Left ventricle myocardium inferior (tissue), 1 donor: ENCODE data around the gene PRKCE. TPM values are rescaled to one million over a fixed set of nuclear protein-coding genes. Genes with fewer than 3 reads are reported as not detected.

Experiments
- DNase-seq: peaks from one replicate; pipeline ENCODE4 v3.0.0-alpha.2; 2020
- H3K27ac ChIP-seq: fragments of 200-600 bp; replicated peaks from 2 replicates; pipeline ENCODE4 v1.8.0; 2021
- H3K27me3 ChIP-seq: fragments of 200-600 bp; 2 replicates; pipeline ENCODE4 v1.8.0; 2021; ENCODE audit warnings: low read depth
- H3K36me3 ChIP-seq: fragments of 200-600 bp; 2 replicates; pipeline ENCODE4 v1.8.0; 2021
- H3K4me1 ChIP-seq: fragments of 200-600 bp; 2 replicates; pipeline ENCODE4 v1.8.0; 2021
- H3K4me3 ChIP-seq: fragments of 200-600 bp; 2 replicates; pipeline ENCODE4 v1.8.0; 2021; ENCODE audit warnings: mild to moderate bottlenecking, moderate library complexity
- H3K9me3 ChIP-seq: fragments of 200-600 bp; replicated peaks from 2 replicates; pipeline ENCODE4 v1.8.0; 2021
- intact Hi-C: fragments of 100-400 bp; cut with micrococcal nuclease; formaldehyde crosslinking; loops from one replicate; pipeline ENCODE4 v1.11.0; 2022
- total RNA-seq: library from RNA; stranded (reverse); fragmentation: NEBNext Ultra II Directional; extraction: Animal tissue kit (Norgen Biotek cat#: 25700); gene quantifications from one replicate; pipeline ENCODE4 v1.2.1, GENCODE V29; 2021
- TF ChIP-seq, protein P1 (sequence below): fragments of 200-600 bp; IDR thresholded peaks from 2 replicates; pipeline ENCODE4 v1.8.0; 2021; ENCODE audit warnings: antibody characterized with exemption, mild to moderate bottlenecking, borderline replicate concordance
- donor health status: DM: no; HTN: yes; CAD: no; lungs with severe emphysema.

The PRKCE gene
- total RNA-seq, 1 donor from 2014 or later, result 14.7 TPM

DNA sequence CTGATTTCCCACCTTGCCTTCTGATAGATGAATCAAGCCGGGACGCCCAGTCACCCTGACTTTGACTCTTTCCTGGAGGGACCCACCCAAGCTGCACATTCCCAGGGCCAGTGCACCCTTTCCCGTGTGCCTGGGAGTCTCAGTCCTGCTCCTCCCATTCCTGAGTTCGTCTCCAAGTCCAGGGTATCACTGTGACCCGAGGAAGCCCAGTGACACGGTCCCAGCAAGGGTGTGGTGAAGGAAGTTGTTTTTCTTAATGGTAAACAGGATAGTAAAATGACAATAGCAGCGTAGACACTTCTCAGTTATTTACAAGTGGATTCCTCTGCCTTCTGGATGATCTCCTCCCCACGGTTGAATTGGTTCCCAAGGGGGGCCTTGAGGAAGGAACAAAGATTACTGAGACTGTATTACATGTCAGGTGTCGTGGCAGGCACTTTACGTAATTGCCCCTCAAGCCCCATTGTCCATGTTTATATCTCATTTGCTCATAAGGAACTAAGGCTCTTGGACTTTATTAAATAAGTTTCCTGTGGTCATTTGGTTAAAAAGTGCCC, 123.3 kb downstream of the PRKCE start:
- Histone ChIP-seq H3K27me3 (no peaks in the 10 kb centered on the region), H3K4me3 (no peak overlapping the region), H3K9me3 (no peaks in the 10 kb centered on the region), H3K36me3 (no peaks in the 10 kb centered on the region), H3K4me1 (peaks cover 70% of the 10 kb centered on the region), H3K27ac (peak overlapping the region; percentile 83)
- DNase-seq, result no peak
- TF ChIP-seq, protein P1, sequence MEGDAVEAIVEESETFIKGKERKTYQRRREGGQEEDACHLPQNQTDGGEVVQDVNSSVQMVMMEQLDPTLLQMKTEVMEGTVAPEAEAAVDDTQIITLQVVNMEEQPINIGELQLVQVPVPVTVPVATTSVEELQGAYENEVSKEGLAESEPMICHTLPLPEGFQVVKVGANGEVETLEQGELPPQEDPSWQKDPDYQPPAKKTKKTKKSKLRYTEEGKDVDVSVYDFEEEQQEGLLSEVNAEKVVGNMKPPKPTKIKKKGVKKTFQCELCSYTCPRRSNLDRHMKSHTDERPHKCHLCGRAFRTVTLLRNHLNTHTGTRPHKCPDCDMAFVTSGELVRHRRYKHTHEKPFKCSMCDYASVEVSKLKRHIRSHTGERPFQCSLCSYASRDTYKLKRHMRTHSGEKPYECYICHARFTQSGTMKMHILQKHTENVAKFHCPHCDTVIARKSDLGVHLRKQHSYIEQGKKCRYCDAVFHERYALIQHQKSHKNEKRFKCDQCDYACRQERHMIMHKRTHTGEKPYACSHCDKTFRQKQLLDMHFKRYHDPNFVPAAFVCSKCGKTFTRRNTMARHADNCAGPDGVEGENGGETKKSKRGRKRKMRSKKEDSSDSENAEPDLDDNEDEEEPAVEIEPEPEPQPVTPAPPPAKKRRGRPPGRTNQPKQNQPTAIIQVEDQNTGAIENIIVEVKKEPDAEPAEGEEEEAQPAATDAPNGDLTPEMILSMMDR, result no peak
- intact Hi-C loops, result loop anchor here (5.0 kb wide), 2 partner anchors 127 to 163 kb away; no protein-coding TSS in a partner anchor

DNA sequence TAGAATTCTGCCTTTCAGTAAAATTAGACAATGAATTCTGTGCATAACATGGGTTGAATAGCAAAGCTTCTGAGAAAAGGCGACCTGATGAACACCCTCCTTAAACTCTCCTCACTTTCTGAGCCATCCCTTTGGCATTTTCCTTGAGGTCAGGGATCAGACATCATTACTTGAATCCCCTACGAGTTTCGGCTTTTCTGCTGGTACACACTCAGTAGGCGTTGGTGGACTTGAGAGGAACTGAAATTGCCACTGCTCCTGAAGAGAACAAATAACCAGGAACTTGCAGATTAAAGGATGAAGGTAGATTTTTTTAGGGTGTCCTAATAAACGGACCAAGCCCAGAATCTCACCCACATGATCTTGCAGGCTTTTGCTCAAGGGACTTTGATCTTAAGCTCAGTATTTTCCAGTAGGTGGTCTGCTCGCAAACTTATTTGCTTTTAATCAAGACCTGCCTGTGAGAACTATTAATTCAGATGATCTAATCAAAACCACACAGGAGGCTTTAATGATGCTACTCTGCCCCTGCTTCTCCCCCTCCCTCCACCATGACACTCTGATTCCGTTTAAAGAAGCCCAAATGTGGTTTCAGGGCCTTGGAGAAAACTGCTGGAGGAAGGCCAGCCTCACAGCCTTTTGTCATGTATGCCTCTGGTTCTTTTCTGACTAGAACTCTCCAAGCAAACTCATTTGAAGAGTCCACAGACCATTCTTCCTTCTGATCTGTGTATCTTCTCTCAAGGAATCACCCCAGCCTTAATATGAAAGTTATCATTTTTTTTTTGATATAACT, 124.9 kb downstream of the PRKCE start:
- H3K4me1 ChIP-seq, result peaks cover 55% of the 10 kb centered on the region
- intact Hi-C loops, result loop anchor here (5.0 kb wide), 1 partner anchor 161 kb away; no protein-coding TSS in a partner anchor
- H3K27ac ChIP-seq, result no peak overlapping the region
- H3K9me3 ChIP-seq, result no peaks in the 10 kb centered on the region
- TF ChIP-seq, protein P1, result no peak
- DNase-seq, result no peak
- H3K36me3 ChIP-seq, result no peaks in the 10 kb centered on the region
- H3K4me3 ChIP-seq, result no peak overlapping the region
- no peaks in the 10 kb centered on the region for H3K27me3 ChIP-seq

GRCh38 chr2:45777996-45778719, 126.7 kb downstream of the PRKCE start:
- peaks cover 53% of the 10 kb centered on the region for H3K4me1 ChIP-seq
- DNase-seq, result no peak
- H3K4me3 ChIP-seq, result no peak overlapping the region
- H3K27me3 ChIP-seq, result no peaks in the 10 kb centered on the region
- no peaks in the 10 kb centered on the region for H3K36me3 ChIP-seq
- TF ChIP-seq, protein P1, result no peak
- H3K9me3 ChIP-seq, result no peaks in the 10 kb centered on the region
- intact Hi-C loops, result loop anchor here (5.0 kb wide), 1 partner anchor 159 kb away; no protein-coding TSS in a partner anchor
- H3K27ac ChIP-seq, result no peak overlapping the region

DNA sequence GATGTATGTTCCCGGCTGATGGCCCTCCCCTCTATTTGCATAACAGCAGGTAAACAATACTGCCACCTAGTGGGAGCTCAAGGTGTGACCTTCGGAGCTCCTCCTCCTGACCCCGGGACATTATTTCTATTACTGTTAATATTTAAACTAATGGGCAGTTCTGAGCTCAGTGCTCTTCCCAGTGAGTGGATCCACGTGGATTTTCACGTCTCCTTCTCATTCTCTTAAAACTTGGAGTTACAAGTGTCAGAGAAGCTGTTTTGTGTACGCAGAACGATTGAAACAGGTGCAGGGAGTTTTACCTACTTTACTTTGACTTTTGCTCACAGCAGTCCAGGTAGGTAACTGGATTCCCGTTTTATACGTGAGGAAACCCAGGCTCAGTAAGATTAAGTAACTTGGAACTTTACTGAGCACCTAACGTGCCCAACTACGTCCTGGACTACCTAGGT, 127.3 kb downstream of the PRKCE start:
- H3K27ac ChIP-seq, result no peak overlapping the region
- H3K27me3 ChIP-seq, result no peaks in the 10 kb centered on the region
- no peak overlapping the region for H3K4me3 ChIP-seq
- no peaks in the 10 kb centered on the region for H3K36me3 ChIP-seq
- H3K4me1 ChIP-seq, result peaks cover 53% of the 10 kb centered on the region
- no peaks in the 10 kb centered on the region for H3K9me3 ChIP-seq
- TF ChIP-seq, protein P1, result peak; percentile 84
- peak; percentile 41 for DNase-seq
- intact Hi-C loops, result loop anchor here (5.0 kb wide), 1 partner anchor 159 kb away; no protein-coding TSS in a partner anchor

- Histone ChIP-seq H3K9me3 (no peaks in the 10 kb centered on the region), H3K27ac (no peak overlapping the region), H3K4me1 (peaks cover 38% of the 10 kb centered on the region), H3K4me3 (no peak overlapping the region), H3K36me3 (no peaks in the 10 kb centered on the region), H3K27me3 (no peaks in the 10 kb centered on the region)
- no peak for DNase-seq
- intact Hi-C loops, result no loop called here
- TF ChIP-seq, protein P1, result no peak
Observed at GRCh38 chr2:45780541-45781463, 129.3 kb downstream of the PRKCE start.
